Mesodermal cell (in vitro differentiated cells): Measurements from ENCODE around the gene ZNRD2.
A peak's percentile ranks its signal among the peaks of the same experiment; 100 is the strongest.

Experiments used
- H3K27ac ChIP-seq: 2 replicates; pipeline ENCODE4 v1.7.0; 2013; ENCODE audit warnings: mild to moderate bottlenecking, low read depth, low read length, moderate library complexity; ENCODE audit not compliant: severe bottlenecking
- H3K36me3 ChIP-seq: 2 replicates; pipeline ENCODE4 v1.7.1; 2013; ENCODE audit warnings: mild to moderate bottlenecking, low read length, moderate library complexity; ENCODE audit not compliant: control insufficient read depth, insufficient read depth
- H3K4me1 ChIP-seq: one replicate; pipeline ENCODE4 v1.7.1; 2013; ENCODE audit warnings: mild to moderate bottlenecking, low read length; ENCODE audit not compliant: insufficient read depth, control insufficient read depth, poor library complexity, severe bottlenecking
- H3K4me3 ChIP-seq: 2 replicates; pipeline ENCODE4 v1.7.0; 2013; ENCODE audit warnings: low read length, control low read depth, mild to moderate bottlenecking; ENCODE audit not compliant: insufficient read depth, poor library complexity, severe bottlenecking; ENCODE audit errors: extremely low read depth
- H3K9me3 ChIP-seq: 2 replicates; pipeline ENCODE4 v1.7.1; 2013; ENCODE audit warnings: mild to moderate bottlenecking, low read length, moderate library complexity; ENCODE audit not compliant: control insufficient read depth
- WGBS, 2 experiments: methylation state at CpG; one replicate each; pipeline ENCODE4 v1.1.5; 2013; ENCODE audit warnings: missing lambda C conversion rate in 2 of 2; ENCODE audit not compliant: insufficient coverage in 2 of 2; 5-methylcytosine and 5-hydroxymethylcytosine counted together

Gene ZNRD2

GRCh38 chr11:65615229-65615949 is 45.1 kb downstream of the ZNRD2 start, which contains the start of gene PCNX3:
Gene PCNX3, plus strand, starts transcription at chr11:65615776. Its CDS starts 536 bp downstream, at chr11:65616312.
- Histone ChIP-seq H3K4me1 (peaks cover 36% of the 10 kb centered on the region), H3K27ac (peak within 1 kb of the TSS; percentile 83), H3K4me3 (peak within 1 kb of the TSS; percentile 85), H3K36me3 (peaks cover 57% of the 10 kb centered on the region), H3K9me3 (no peaks in the 10 kb centered on the region)
- WGBS, 2 experiments = 0 to 1% methylated on average over 43 to 55 of the region's 55 CpGs

GRCh38 chr11:65615950-65616574 is 45.8 kb downstream of the ZNRD2 start:
- 0 to 4% methylated on average over 35 to 36 of the region's 50 CpGs for WGBS, 2 experiments
- Histone ChIP-seq H3K9me3 (no peaks in the 10 kb centered on the region), H3K4me3 (peak overlapping the region; percentile 85), H3K36me3 (peaks cover 57% of the 10 kb centered on the region), H3K27ac (peak overlapping the region; percentile 83), H3K4me1 (peaks cover 29% of the 10 kb centered on the region)

GRCh38 chr11:65616575-65617001 is 46.3 kb downstream of the ZNRD2 start:
- Histone ChIP-seq H3K4me3 (peak overlapping the region; percentile 85), H3K27ac (no peak overlapping the region), H3K9me3 (no peaks in the 10 kb centered on the region), H3K4me1 (peaks cover 24% of the 10 kb centered on the region), H3K36me3 (peaks cover 59% of the 10 kb centered on the region)
- 82 to 88% methylated on average over 7 to 8 of the region's 10 CpGs for WGBS, 2 experiments

GRCh38 chr11:65617136-65617850 is 47.0 kb downstream of the ZNRD2 start:
- Histone ChIP-seq H3K4me1 (peaks cover 19% of the 10 kb centered on the region), H3K27ac (no peak overlapping the region), H3K4me3 (peak overlapping the region; percentile 85), H3K36me3 (peaks cover 64% of the 10 kb centered on the region), H3K9me3 (no peaks in the 10 kb centered on the region)
- 94 to 97% methylated on average over 17 of the region's 17 CpGs for WGBS, 2 experiments

GRCh38 chr11:65617990-65618751 is 47.9 kb downstream of the ZNRD2 start:
- Histone ChIP-seq H3K36me3 (peaks cover 63% of the 10 kb centered on the region), H3K4me3 (no peak overlapping the region), H3K9me3 (no peaks in the 10 kb centered on the region), H3K27ac (no peak overlapping the region), H3K4me1 (peaks cover 10% of the 10 kb centered on the region)
- WGBS, 2 experiments = 96% methylated on average over 26 to 29 of the region's 33 CpGs

GRCh38 chr11:65618763-65619162 is 48.5 kb downstream of the ZNRD2 start:
- Histone ChIP-seq H3K9me3 (no peaks in the 10 kb centered on the region), H3K27ac (no peak overlapping the region), H3K4me1 (peaks cover 7% of the 10 kb centered on the region), H3K4me3 (no peak overlapping the region), H3K36me3 (peaks cover 69% of the 10 kb centered on the region)
- 95 to 100% methylated on average over 9 to 14 of the region's 14 CpGs for WGBS, 2 experiments

GRCh38 chr11:65619281-65619928 is 49.1 kb downstream of the ZNRD2 start:
- Histone ChIP-seq H3K27ac (no peak overlapping the region), H3K36me3 (peaks cover 76% of the 10 kb centered on the region), H3K4me1 (peaks cover 7% of the 10 kb centered on the region), H3K4me3 (no peak overlapping the region), H3K9me3 (no peaks in the 10 kb centered on the region)
- 97% methylated on average over 22 to 26 of the region's 29 CpGs for WGBS, 2 experiments

GRCh38 chr11:65620666-65621065 is 50.4 kb downstream of the ZNRD2 start:
- H3K4me3 ChIP-seq = no peak overlapping the region
- peaks cover 7% of the 10 kb centered on the region for H3K4me1 ChIP-seq
- H3K9me3 ChIP-seq = no peaks in the 10 kb centered on the region
- no peak overlapping the region for H3K27ac ChIP-seq
- 87 to 94% methylated on average over 12 to 19 of the region's 19 CpGs for WGBS, 2 experiments
- H3K36me3 ChIP-seq = peaks cover 85% of the 10 kb centered on the region

- WGBS, 2 experiments = 95 to 96% methylated on average over 11 to 14 of the region's 14 CpGs
- Histone ChIP-seq H3K4me3 (no peak overlapping the region), H3K9me3 (no peaks in the 10 kb centered on the region), H3K36me3 (peaks cover 92% of the 10 kb centered on the region), H3K4me1 (peaks cover 7% of the 10 kb centered on the region), H3K27ac (no peak overlapping the region)
Observed at GRCh38 chr11:65621460-65621859, 51.2 kb downstream of the ZNRD2 start.
